ENCODE measurements around the gene LINGO1. TPM values are rescaled to one million over a fixed set of nuclear protein-coding genes. Genes with fewer than 3 reads are reported as not detected.

Gene LINGO1
- polyA plus RNA-seq, 3 donors = not detected

GRCh38 chr15:77654975-77655374 is 22.3 kb upstream of the LINGO1 start:
- Histone ChIP-seq H3K4me3 (replicated peaks in 1 of 3; ENCODE audit: low read depth in 2 of 3, low read length in 3 of 3) (no peak overlapping the region), H3K36me3 (replicated peaks in 1 of 2; ENCODE audit: control insufficient read depth in 1 of 2, insufficient read depth in 2 of 2, low read length in 2 of 2) (no peaks in the 10 kb centered on the region), H4K20me1 (ENCODE audit: insufficient read depth, low read length) (no peaks in the 10 kb centered on the region), H3K27ac (ENCODE audit: low read depth in 1 of 2, low read length in 2 of 2) (no peak overlapping the region), H2AFZ (ENCODE audit: insufficient read depth, low read depth, low read length, poor library complexity, severe bottlenecking) (no peak overlapping the region), H3K27me3 (ENCODE audit: control insufficient read depth in 2 of 2, insufficient read depth in 2 of 2, low read length in 2 of 2) (peaks cover 0 to 3% of the 10 kb centered on the region in 2 donors), H3K9ac (ENCODE audit: insufficient read depth, low read length, poor library complexity, severe bottlenecking) (no peak overlapping the region), H3K9me3 (replicated peaks in 1 of 2; ENCODE audit: control insufficient read depth in 1 of 2, insufficient read depth in 1 of 2, low read length in 2 of 2) (peaks cover 0 to 7% of the 10 kb centered on the region in 2 donors), H3K79me2 (ENCODE audit: insufficient read depth, low read length) (no peaks in the 10 kb centered on the region), H3K4me2 (replicated peaks; ENCODE audit: extremely low read depth, low read length, poor library complexity, severe bottlenecking) (no peak overlapping the region), H3K4me1 (ENCODE audit: control insufficient read depth in 1 of 2, insufficient read depth in 2 of 2, low read length in 2 of 2) (peaks cover 0 to 8% of the 10 kb centered on the region in 2 donors)
- H3K27ac Mint-ChIP-seq = no peak overlapping the region
- H3K4me3 Mint-ChIP-seq = no peak overlapping the region
- intact Hi-C loops (cut with micrococcal nuclease) = no loop called here
- DNase-seq = no peak
- peaks cover 8 to 18% (median 12%) of the 10 kb centered on the region in 3 donors for H3K27me3 Mint-ChIP-seq (ENCODE audit: low read depth in 3 of 3)
- WGBS (ENCODE audit: insufficient coverage) = 25% methylated on average over 3 of the region's 4 CpGs
- no peaks in the 10 kb centered on the region for H3K36me3 Mint-ChIP-seq
- H3K4me1 Mint-ChIP-seq = peaks cover 15% of the 10 kb centered on the region
- no peak for TF ChIP-seq CTCF (IDR thresholded peaks at IDR 0.05)
- H3K9me3 Mint-ChIP-seq = peaks cover 3 to 8% (median 5%) of the 10 kb centered on the region in 7 donors

GRCh38 chr15:77653832-77654480 is 21.2 kb upstream of the LINGO1 start:
- no peaks in the 10 kb centered on the region for H3K36me3 Mint-ChIP-seq
- no peak overlapping the region for H3K27ac Mint-ChIP-seq
- no peak overlapping the region for H3K4me3 ChIP-seq (replicated peaks in 1 of 3; ENCODE audit: low read depth in 2 of 3, low read length in 3 of 3)
- no peaks in the 10 kb centered on the region for H3K79me2 ChIP-seq (ENCODE audit: insufficient read depth, low read length)
- intact Hi-C loops (cut with micrococcal nuclease) = no loop called here
- peaks cover 0 to 3% of the 10 kb centered on the region in 2 donors for H3K27me3 ChIP-seq (ENCODE audit: control insufficient read depth in 2 of 2, insufficient read depth in 2 of 2, low read length in 2 of 2)
- no peak overlapping the region for H3K9ac ChIP-seq (ENCODE audit: insufficient read depth, low read length, poor library complexity, severe bottlenecking)
- no peak overlapping the region for H2AFZ ChIP-seq (ENCODE audit: insufficient read depth, low read depth, low read length, poor library complexity, severe bottlenecking)
- H3K27ac ChIP-seq (ENCODE audit: low read depth in 1 of 2, low read length in 2 of 2) = no peak overlapping the region
- H3K4me3 Mint-ChIP-seq = no peak overlapping the region
- H3K4me1 Mint-ChIP-seq = peaks cover 12% of the 10 kb centered on the region
- no peak for DNase-seq
- 97% methylated on average over 3 of the region's 4 CpGs for WGBS (ENCODE audit: insufficient coverage)
- TF ChIP-seq CTCF (IDR thresholded peaks at IDR 0.05) = no peak
- H3K27me3 Mint-ChIP-seq (ENCODE audit: low read depth in 3 of 3) = peaks cover 10 to 20% (median 12%) of the 10 kb centered on the region in 3 donors
- H3K36me3 ChIP-seq (replicated peaks in 1 of 2; ENCODE audit: control insufficient read depth in 1 of 2, insufficient read depth in 2 of 2, low read length in 2 of 2) = no peaks in the 10 kb centered on the region
- H3K9me3 ChIP-seq (replicated peaks in 1 of 2; ENCODE audit: control insufficient read depth in 1 of 2, insufficient read depth in 1 of 2, low read length in 2 of 2) = peaks cover 0 to 7% of the 10 kb centered on the region in 2 donors
- H3K4me2 ChIP-seq (replicated peaks; ENCODE audit: extremely low read depth, low read length, poor library complexity, severe bottlenecking) = no peak overlapping the region
- peaks cover 3 to 8% (median 5%) of the 10 kb centered on the region in 7 donors for H3K9me3 Mint-ChIP-seq
- peaks cover 0 to 8% of the 10 kb centered on the region in 2 donors for H3K4me1 ChIP-seq (ENCODE audit: control insufficient read depth in 1 of 2, insufficient read depth in 2 of 2, low read length in 2 of 2)
- H4K20me1 ChIP-seq (ENCODE audit: insufficient read depth, low read length) = no peaks in the 10 kb centered on the region

Data from CD14-positive monocyte (primary cell).